Hippocampal formation (tissue), 2 donors: ENCODE results near the gene DGKZ.
"Not testable (repeated sequence)": the region's sequence is repeated elsewhere in the genome, so short reads cannot be mapped to it uniquely, and the experiment has no call there.

ENCODE experiments used
- DNase-seq, 2 donors: peaks; one replicate each; lab custom pipeline; 2025; lab: John Stamatoyannopoulos, UW

The DGKZ gene

GRCh38 chr11:46346886-46347636 lies at the start of gene DGKZ:
DGKZ (plus strand) TSS chr11:46347463; CDS start chr11:46347660, 197 bp downstream.
- peak; percentile 81 to 84 for DNase-seq

GRCh38 chr11:46298699-46299433 lies 48.4 kb upstream of the DGKZ start:
- no peak for DNase-seq

GRCh38 chr11:46299451-46299961 lies 47.8 kb upstream of the DGKZ start:
- no peak for DNase-seq

- DNase-seq, result no peak
Observed at GRCh38 chr11:46300270-46300669, 47.0 kb upstream of the DGKZ start.

- DNase-seq, result no peak
Observed at GRCh38 chr11:46302866-46303265, 44.4 kb upstream of the DGKZ start.

GRCh38 chr11:46304036-46304435 lies 43.2 kb upstream of the DGKZ start:
- not testable (repeated sequence) for DNase-seq

- no peak for DNase-seq
Observed at GRCh38 chr11:46304605-46305179, 42.6 kb upstream of the DGKZ start.

- no peak for DNase-seq
Observed at GRCh38 chr11:46305295-46305694, 42.0 kb upstream of the DGKZ start.

GRCh38 chr11:46306296-46306853 lies 40.9 kb upstream of the DGKZ start:
- DNase-seq, result no peak

- DNase-seq, result no peak
Observed at GRCh38 chr11:46307369-46307768, 39.9 kb upstream of the DGKZ start.

GRCh38 chr11:46307785-46308341 lies 39.4 kb upstream of the DGKZ start:
- DNase-seq, result no peak

GRCh38 chr11:46308631-46309419 lies 38.4 kb upstream of the DGKZ start:
- peak in 1 of 2 donors; percentile 35 for DNase-seq

GRCh38 chr11:46309814-46310259 lies 37.4 kb upstream of the DGKZ start:
- DNase-seq, result no peak

- peak in 1 of 2 donors; percentile 19 for DNase-seq
Observed at GRCh38 chr11:46315033-46315738, 32.1 kb upstream of the DGKZ start.

GRCh38 chr11:46315783-46316563 lies 31.3 kb upstream of the DGKZ start:
- DNase-seq, result no peak

- DNase-seq, result no peak
Observed at GRCh38 chr11:46319074-46319453, 28.2 kb upstream of the DGKZ start.

- DNase-seq, result no peak
Observed at GRCh38 chr11:46321757-46322156, 25.5 kb upstream of the DGKZ start.

- DNase-seq, result no peak
Observed at GRCh38 chr11:46322759-46323158, 24.5 kb upstream of the DGKZ start.

GRCh38 chr11:46326813-46327416 lies 20.3 kb upstream of the DGKZ start:
- no peak for DNase-seq
